BLaER1 treated with 17β-estradiol and CSF1 and Interleukin-3, amounts not matched to agents 10 nM and 100 nM (cell line): ENCODE results near the gene SLC15A4.
A peak's percentile ranks its signal among the peaks of the same experiment; 100 is the strongest.

Experiments
- H3K27ac ChIP-seq, 11 experiments: shearing (Covaris generic); formaldehyde crosslinking; 2 replicates each; pipeline ENCODE4 v1.8.1; 2022
- H3K27me3 ChIP-seq, 11 experiments: shearing (Covaris generic); formaldehyde crosslinking; 2 replicates each; pipeline ENCODE4 v1.8.1; 2022
- H3K36me3 ChIP-seq, 11 experiments: shearing (Covaris generic); formaldehyde crosslinking; 2 replicates each; pipeline ENCODE4 v1.8.1; 2022
- H3K4me1 ChIP-seq, 10 experiments: shearing (Covaris generic); formaldehyde crosslinking; 2 replicates each; pipeline ENCODE4 v1.8.1; 2022
- H3K4me2 ChIP-seq, 11 experiments: shearing (Covaris generic); formaldehyde crosslinking; 2 replicates each; pipeline ENCODE4 v1.8.1; 2022
- H3K4me3 ChIP-seq, 10 experiments: shearing (Covaris generic); formaldehyde crosslinking; 2 replicates each; pipeline ENCODE4 v1.8.1; 2022
- H3K9ac ChIP-seq, 11 experiments: shearing (Covaris generic); formaldehyde crosslinking; 2 replicates each; pipeline ENCODE4 v1.8.1; 2022
- H3K9me3 ChIP-seq, 11 experiments: shearing (Covaris generic); formaldehyde crosslinking; replicated peaks in 1 of 11; 2 replicates each; pipeline ENCODE4 v1.8.1; 2022
- H4K20me1 ChIP-seq, 11 experiments: shearing (Covaris generic); formaldehyde crosslinking; 2 replicates each; pipeline ENCODE4 v1.8.1; 2022
- Cebpa-rat ChIP-seq, 11 experiments: shearing (Covaris generic); IDR thresholded peaks; 2 replicates each; pipeline ENCODE4 v1.8.1; 2022

Gene SLC15A4

GRCh38 chr12:128833418-128833817 lies 9.7 kb upstream of the SLC15A4 start:
- TF ChIP-seq Cebpa-rat (IDR thresholded peaks at IDR 0.05), result no peak
- H3K9ac ChIP-seq, result no peak overlapping the region
- no peaks in the 10 kb centered on the region for H4K20me1 ChIP-seq
- H3K27ac ChIP-seq, result no peak overlapping the region
- H3K27me3 ChIP-seq, result peaks cover 0 to 28% (median 0%) of the 10 kb centered on the region in 11 experiments; a peak in 4 of 22 replicates
- no peak overlapping the region for H3K4me3 ChIP-seq
- H3K4me2 ChIP-seq, result no peak overlapping the region
- peaks cover 24 to 59% (median 38%) of the 10 kb centered on the region in 10 experiments for H3K4me1 ChIP-seq
- peaks cover 0 to 15% (median 0%) of the 10 kb centered on the region in 11 experiments; a peak in 7 of 22 replicates for H3K9me3 ChIP-seq
- H3K36me3 ChIP-seq, result no peaks in the 10 kb centered on the region

GRCh38 chr12:128830505-128830893 lies 6.7 kb upstream of the SLC15A4 start:
- H4K20me1 ChIP-seq, result no peaks in the 10 kb centered on the region
- H3K9me3 ChIP-seq, result peaks cover 0 to 24% (median 7%) of the 10 kb centered on the region in 11 experiments; a peak in 11 of 22 replicates
- peak overlapping the region in 9 of 11 experiments; percentile 57 to 73 (median 69); a peak in 18 of 22 replicates for H3K9ac ChIP-seq
- peaks cover 24 to 52% (median 38%) of the 10 kb centered on the region in 10 experiments for H3K4me1 ChIP-seq
- 0 out of 22 replicates have a peak, but pooled peaks cover 0 to 6% (median 0%) of the 10 kb centered on the region in 11 experiments for H3K27me3 ChIP-seq
- peak in 9 of 11 experiments; percentile 24 to 90 (median 70); a peak in 13 of 22 replicates for TF ChIP-seq Cebpa-rat (IDR thresholded peaks at IDR 0.05)
- peak overlapping the region; percentile 70 to 86 (median 79) for H3K4me2 ChIP-seq
- peak overlapping the region in 10 of 11 experiments; percentile 44 to 87 (median 82); a peak in 20 of 22 replicates for H3K27ac ChIP-seq
- H3K4me3 ChIP-seq, result peak overlapping the region in 1 of 10 experiments; percentile 7; a peak in 1 of 20 replicates
- no peaks in the 10 kb centered on the region for H3K36me3 ChIP-seq

GRCh38 chr12:128829861-128830504 lies 6.2 kb upstream of the SLC15A4 start:
- H3K27ac ChIP-seq, result peak overlapping the region in 10 of 11 experiments; percentile 44 to 87 (median 82); a peak in 20 of 22 replicates
- peak overlapping the region in 1 of 10 experiments; percentile 7; a peak in 1 of 20 replicates for H3K4me3 ChIP-seq
- H3K9ac ChIP-seq, result peak overlapping the region in 9 of 11 experiments; percentile 57 to 73 (median 69); a peak in 18 of 22 replicates
- TF ChIP-seq Cebpa-rat (IDR thresholded peaks at IDR 0.05), result peak in 3 of 11 experiments; percentile 38 to 55 (median 50); a peak in 6 of 22 replicates
- H3K4me1 ChIP-seq, result peaks cover 25 to 54% (median 40%) of the 10 kb centered on the region in 10 experiments
- peaks cover 0 to 22% (median 7%) of the 10 kb centered on the region in 11 experiments; a peak in 11 of 22 replicates for H3K9me3 ChIP-seq
- peak overlapping the region; percentile 70 to 86 (median 79) for H3K4me2 ChIP-seq
- no peaks in the 10 kb centered on the region for H3K36me3 ChIP-seq
- 0 out of 22 replicates have a peak, but pooled peaks cover 0 to 6% (median 0%) of the 10 kb centered on the region in 11 experiments for H3K27me3 ChIP-seq
- no peaks in the 10 kb centered on the region for H4K20me1 ChIP-seq

GRCh38 chr12:128827724-128828123 lies 4.0 kb upstream of the SLC15A4 start:
- peak overlapping the region in 2 of 11 experiments; percentile 22 to 81; a peak in 2 of 22 replicates for H3K27ac ChIP-seq
- H3K4me2 ChIP-seq, result no peak overlapping the region
- peaks cover 0 to 7% (median 4%) of the 10 kb centered on the region in 11 experiments; a peak in 9 of 22 replicates for H4K20me1 ChIP-seq
- no peaks in the 10 kb centered on the region for H3K36me3 ChIP-seq
- H3K9ac ChIP-seq, result no peak overlapping the region
- H3K9me3 ChIP-seq, result peaks cover 0 to 11% (median 7%) of the 10 kb centered on the region in 11 experiments; a peak in 9 of 22 replicates
- H3K4me1 ChIP-seq, result peaks cover 34 to 65% (median 53%) of the 10 kb centered on the region in 10 experiments
- H3K27me3 ChIP-seq, result no peaks in the 10 kb centered on the region
- H3K4me3 ChIP-seq, result no peak overlapping the region
- TF ChIP-seq Cebpa-rat (IDR thresholded peaks at IDR 0.05), result no peak

GRCh38 chr12:128825835-128826234 lies 2.1 kb upstream of the SLC15A4 start:
- Histone ChIP-seq H3K4me2 (peak overlapping the region in 4 of 11 experiments; percentile 1 to 98 (median 95); a peak in 4 of 22 replicates), H3K27ac (0 out of 22 replicates have a peak overlapping the region, but pooled peaks of 1 of the 11 experiments have one; percentile 95), H3K9ac (no peak overlapping the region), H3K9me3 (peaks cover 0 to 11% (median 7%) of the 10 kb centered on the region in 11 experiments; a peak in 9 of 22 replicates), H3K4me1 (peaks cover 48 to 77% (median 59%) of the 10 kb centered on the region in 10 experiments), H3K36me3 (peaks cover 0 to 4% (median 0%) of the 10 kb centered on the region in 11 experiments; a peak in 2 of 22 replicates), H3K27me3 (no peaks in the 10 kb centered on the region), H3K4me3 (no peak overlapping the region), H4K20me1 (peaks cover 12 to 26% (median 22%) of the 10 kb centered on the region in 11 experiments; a peak in 17 of 22 replicates)
- TF ChIP-seq Cebpa-rat (IDR thresholded peaks at IDR 0.05), result no peak

- H3K27me3 ChIP-seq, result no peaks in the 10 kb centered on the region
- H4K20me1 ChIP-seq, result peaks cover 34 to 50% (median 47%) of the 10 kb centered on the region in 11 experiments; a peak in 21 of 22 replicates
- H3K9me3 ChIP-seq, result peaks cover 0 to 11% (median 7%) of the 10 kb centered on the region in 11 experiments; a peak in 9 of 22 replicates
- H3K36me3 ChIP-seq, result peaks cover 4 to 17% (median 14%) of the 10 kb centered on the region in 11 experiments; a peak in 8 of 22 replicates
- peak overlapping the region; percentile 84 to 98 (median 94) for H3K4me3 ChIP-seq
- TF ChIP-seq Cebpa-rat (IDR thresholded peaks at IDR 0.05), result no peak
- peak overlapping the region; percentile 60 to 97 (median 92) for H3K27ac ChIP-seq
- H3K4me2 ChIP-seq, result peak overlapping the region; percentile 81 to 98 (median 95)
- peak overlapping the region; percentile 80 to 96 (median 90) for H3K9ac ChIP-seq
- H3K4me1 ChIP-seq, result peaks cover 49 to 77% (median 59%) of the 10 kb centered on the region in 10 experiments
These were observed 392 bp downstream of the SLC15A4 start for GRCh38 chr12:128823216-128823915.

- peak overlapping the region in 5 of 10 experiments; percentile 14 to 97 (median 90); a peak in 9 of 20 replicates for H3K4me3 ChIP-seq
These were observed 2.9 kb downstream of the SLC15A4 start for GRCh38 chr12:128820723-128821432.

More at GRCh38 chr12:128820723-128821432, 2.9 kb downstream of the SLC15A4 start:
- Histone ChIP-seq H4K20me1 (peaks cover 54 to 75% (median 70%) of the 10 kb centered on the region in 11 experiments), H3K27me3 (no peaks in the 10 kb centered on the region), H3K9me3 (no peaks in the 10 kb centered on the region), H3K4me2 (peak overlapping the region; percentile 81 to 98 (median 95)), H3K27ac (peak overlapping the region; percentile 24 to 97 (median 90); a peak in 19 of 22 replicates), H3K4me1 (peaks cover 74 to 89% (median 82%) of the 10 kb centered on the region in 10 experiments), H3K36me3 (peaks cover 4 to 17% (median 14%) of the 10 kb centered on the region in 11 experiments; a peak in 8 of 22 replicates), H3K9ac (peak overlapping the region; percentile 6 to 96 (median 90); a peak in 15 of 22 replicates)
- no peak for TF ChIP-seq Cebpa-rat (IDR thresholded peaks at IDR 0.05)
